Muscle of leg (tissue), 11 donors: Measurements from ENCODE around the gene COL16A1. TPM values are rescaled to one million over a fixed set of nuclear protein-coding genes. Genes with fewer than 3 reads are reported as not detected.

Experiments used
- DNase-seq: peaks from one replicate; pipeline ENCODE4 v3.0.0; 2013
- H3K27ac ChIP-seq: one replicate; pipeline ENCODE4 v1.5.1; 2013; ENCODE audit warnings: mild to moderate bottlenecking, low read length, control low read depth
- H3K27me3 ChIP-seq: one replicate; pipeline ENCODE4 v1.6.1; 2013; ENCODE audit warnings: low read length; ENCODE audit not compliant: control insufficient read depth, insufficient read depth
- H3K36me3 ChIP-seq: one replicate; pipeline ENCODE4 v1.6.1; 2013; ENCODE audit warnings: low read length; ENCODE audit not compliant: control insufficient read depth, insufficient read depth
- H3K4me1 ChIP-seq: one replicate; pipeline ENCODE4 v1.6.1; 2013; ENCODE audit warnings: low read length; ENCODE audit not compliant: control insufficient read depth, insufficient read depth
- H3K4me3 ChIP-seq: one replicate; pipeline ENCODE4 v1.5.1; 2013; ENCODE audit warnings: low read length, control low read depth
- H3K9me3 ChIP-seq: replicated peaks from 2 replicates; pipeline ENCODE4 v1.6.1; 2013; ENCODE audit warnings: low read depth, low read length; ENCODE audit not compliant: control insufficient read depth
- WGBS: methylation state at CpG from one replicate; pipeline ENCODE4 v1.1.5; 2013; ENCODE audit warnings: missing lambda C conversion rate; ENCODE audit not compliant: insufficient coverage; 5-methylcytosine and 5-hydroxymethylcytosine counted together
- polyA plus RNA-seq, 8 donors: library from polyadenylated mRNA; unstranded; fragments of 120-200 nt; gene quantifications; one replicate each; pipeline versions ENCODE4 v1.2.1 to v1.2.3, GENCODE V29; 2013; ENCODE audit warnings: inconsistent platforms in 1 of 8, low replicate concordance in 1 of 8; ENCODE audit not compliant: insufficient read length in 8 of 8, insufficient read depth in 1 of 8
- total RNA-seq: library from RNA; stranded (reverse); fragments of 120-200 nt; gene quantifications from one replicate; pipeline ENCODE4 v1.2.4, GENCODE V29; 2013

COL16A1 gene
- total and polyA plus RNA-seq, 9 donors: 96.2 to 245 (median 136) TPM

- DNase-seq: no peak
- H3K27me3 ChIP-seq: no peaks in the 10 kb centered on the region
- H3K4me3 ChIP-seq: no peak overlapping the region
- no peak overlapping the region for H3K27ac ChIP-seq
- WGBS: 80% methylated on average over 12 of the region's 12 CpGs
- no peaks in the 10 kb centered on the region for H3K9me3 ChIP-seq
- peaks cover 43% of the 10 kb centered on the region for H3K36me3 ChIP-seq
- peaks cover 68% of the 10 kb centered on the region for H3K4me1 ChIP-seq
These were observed 6.3 kb downstream of the COL16A1 start for GRCh38 chr1:31697369-31697984.

DNA sequence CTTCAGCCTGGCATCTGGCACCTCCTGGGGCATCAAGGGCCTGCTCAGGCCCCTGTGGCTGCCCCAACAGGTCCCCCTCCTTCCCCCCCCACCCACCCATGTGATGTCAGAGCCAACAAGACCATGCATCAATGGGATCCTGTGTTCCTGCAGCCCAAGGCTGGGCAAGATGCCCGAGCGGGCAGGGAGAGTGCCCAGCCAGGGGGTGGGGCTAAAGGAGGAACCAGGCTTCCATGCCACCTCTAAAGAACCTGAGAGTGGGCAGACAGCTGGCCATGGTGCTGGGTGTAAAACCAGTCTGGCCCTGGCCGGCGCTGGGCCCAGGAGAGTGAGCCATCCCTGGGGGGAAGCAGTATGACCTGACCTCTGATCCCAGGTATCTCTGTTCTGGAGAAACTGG, 7.6 kb downstream of the COL16A1 start:
- H3K4me1 ChIP-seq: peaks cover 60% of the 10 kb centered on the region
- H3K9me3 ChIP-seq: no peaks in the 10 kb centered on the region
- no peak overlapping the region for H3K27ac ChIP-seq
- 83% methylated on average over 4 of the region's 4 CpGs for WGBS
- H3K4me3 ChIP-seq: no peak overlapping the region
- no peaks in the 10 kb centered on the region for H3K27me3 ChIP-seq
- DNase-seq: no peak
- H3K36me3 ChIP-seq: peaks cover 50% of the 10 kb centered on the region

DNA sequence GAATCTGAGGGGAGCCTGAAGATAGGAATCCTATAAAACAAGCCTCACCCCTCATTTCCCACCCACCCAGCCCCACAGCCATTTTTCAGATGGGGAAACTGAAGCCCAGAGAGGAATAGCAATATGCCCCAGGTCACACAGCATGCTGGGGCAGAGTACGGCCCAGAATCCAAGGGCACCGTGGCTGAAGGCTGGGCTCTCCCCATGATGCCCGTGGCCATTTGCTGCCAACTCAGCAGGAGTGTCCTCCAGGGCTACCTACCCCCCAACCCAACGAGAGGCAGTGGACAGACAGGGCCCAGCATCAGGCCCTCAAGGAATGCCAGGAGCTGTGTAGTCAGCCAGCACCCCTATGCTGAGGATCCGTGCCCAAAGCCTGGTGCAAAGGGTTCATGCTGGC, 8.5 kb downstream of the COL16A1 start:
- H3K4me1 ChIP-seq: peaks cover 51% of the 10 kb centered on the region
- no peaks in the 10 kb centered on the region for H3K27me3 ChIP-seq
- H3K4me3 ChIP-seq: no peak overlapping the region
- DNase-seq: no peak
- no peak overlapping the region for H3K27ac ChIP-seq
- no peaks in the 10 kb centered on the region for H3K9me3 ChIP-seq
- peaks cover 52% of the 10 kb centered on the region for H3K36me3 ChIP-seq
- WGBS: 82% methylated on average over 4 of the region's 5 CpGs

- Histone ChIP-seq H3K36me3 (peaks cover 55% of the 10 kb centered on the region), H3K9me3 (no peaks in the 10 kb centered on the region), H3K27me3 (no peaks in the 10 kb centered on the region), H3K4me3 (no peak overlapping the region), H3K4me1 (peaks cover 47% of the 10 kb centered on the region), H3K27ac (peak overlapping the region; percentile 42)
- DNase-seq: no peak
- no CpG with 5 or more reads among the region's 8 CpGs for WGBS
These were observed 8.9 kb downstream of the COL16A1 start for GRCh38 chr1:31694964-31695313.

- H3K4me1 ChIP-seq: peaks cover 41% of the 10 kb centered on the region
- no peaks in the 10 kb centered on the region for H3K27me3 ChIP-seq
- no peak overlapping the region for H3K4me3 ChIP-seq
- DNase-seq: peak; percentile 53
- H3K36me3 ChIP-seq: peaks cover 59% of the 10 kb centered on the region
- WGBS: 80% methylated on average over 2 of the region's 12 CpGs
- H3K9me3 ChIP-seq: no peaks in the 10 kb centered on the region
- peak overlapping the region; percentile 42 for H3K27ac ChIP-seq
These were observed 9.5 kb downstream of the COL16A1 start for GRCh38 chr1:31694069-31694963.

DNA sequence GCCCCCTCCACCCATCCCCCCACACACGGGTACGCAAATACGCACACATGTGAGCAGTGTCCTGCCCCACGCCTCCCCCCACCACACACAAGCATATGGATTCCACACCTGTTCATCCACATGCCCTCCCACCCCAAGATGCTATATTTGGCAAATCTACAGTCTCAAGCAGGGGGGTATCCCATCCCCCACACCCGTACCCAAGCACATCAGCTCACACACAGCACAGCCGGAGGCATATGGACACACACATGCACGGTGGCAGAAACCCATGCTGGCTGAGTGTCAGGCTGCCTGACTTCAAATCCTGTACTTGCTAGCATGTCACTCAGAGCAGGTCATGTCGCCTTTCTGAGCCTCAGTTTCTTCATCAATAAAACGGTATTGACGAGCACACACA, 10.6 kb downstream of the COL16A1 start:
- no peaks in the 10 kb centered on the region for H3K27me3 ChIP-seq
- DNase-seq: no peak
- H3K27ac ChIP-seq: peak overlapping the region; percentile 3
- H3K4me3 ChIP-seq: no peak overlapping the region
- WGBS: 73% methylated on average over 10 of the region's 10 CpGs
- peaks cover 63% of the 10 kb centered on the region for H3K36me3 ChIP-seq
- H3K4me1 ChIP-seq: peaks cover 41% of the 10 kb centered on the region
- no peaks in the 10 kb centered on the region for H3K9me3 ChIP-seq

GRCh38 chr1:31691951-31692350, 11.9 kb downstream of the COL16A1 start:
- Histone ChIP-seq H3K4me1 (peaks cover 41% of the 10 kb centered on the region), H3K9me3 (no peaks in the 10 kb centered on the region), H3K27me3 (no peaks in the 10 kb centered on the region), H3K4me3 (no peak overlapping the region), H3K36me3 (peaks cover 54% of the 10 kb centered on the region), H3K27ac (no peak overlapping the region)
- DNase-seq: no peak
- 94% methylated on average over 3 of the region's 11 CpGs for WGBS

DNA sequence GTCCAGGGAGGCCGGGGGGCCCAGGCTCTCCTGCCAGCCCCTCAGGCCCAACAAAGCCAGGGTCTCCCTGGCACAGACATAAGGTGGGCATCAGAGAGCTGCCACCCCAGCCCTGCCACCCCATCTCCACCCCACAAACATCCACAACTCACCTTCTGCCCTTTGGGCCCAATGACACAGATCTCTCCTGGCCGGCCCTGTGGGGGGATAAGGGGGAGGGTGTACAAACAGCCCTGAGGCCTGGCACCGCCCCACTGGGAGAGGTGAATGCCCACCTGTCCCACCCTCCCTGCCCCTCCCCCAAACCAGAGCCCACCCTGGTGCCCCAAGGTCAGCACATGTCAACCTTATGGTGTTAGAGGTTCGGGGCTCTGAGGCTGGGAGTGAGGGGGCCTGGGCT, 12.4 kb downstream of the COL16A1 start:
- no peak overlapping the region for H3K27ac ChIP-seq
- H3K4me1 ChIP-seq: peaks cover 37% of the 10 kb centered on the region
- whole genome bisulfite sequencing: 75% methylated on average over 1 of the region's 4 CpGs
- no peaks in the 10 kb centered on the region for H3K9me3 ChIP-seq
- no peak for DNase-seq
- no peak overlapping the region for H3K4me3 ChIP-seq
- peaks cover 52% of the 10 kb centered on the region for H3K36me3 ChIP-seq
- no peaks in the 10 kb centered on the region for H3K27me3 ChIP-seq

DNA sequence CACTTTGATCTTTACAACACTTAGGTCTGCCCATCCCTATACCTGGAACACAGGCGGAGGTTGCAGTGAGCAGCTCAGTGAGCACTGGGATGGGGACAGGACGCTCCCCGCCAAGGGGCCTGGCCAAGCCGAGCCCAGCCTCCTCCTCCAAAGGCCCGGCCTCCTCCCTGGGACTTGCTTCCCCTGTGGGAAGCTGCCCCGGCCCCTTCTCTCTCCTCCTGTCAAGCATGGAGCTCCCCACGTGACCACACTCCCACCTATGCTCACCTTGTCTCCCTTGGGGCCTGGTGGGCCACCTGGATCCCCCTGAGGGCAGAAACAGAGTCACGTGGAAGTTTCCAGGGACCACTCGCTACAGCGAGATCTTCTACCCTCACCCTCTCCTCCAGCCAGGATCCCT, 12.9 kb downstream of the COL16A1 start:
- DNase-seq: no peak
- H3K4me1 ChIP-seq: peaks cover 33% of the 10 kb centered on the region
- H3K9me3 ChIP-seq: no peaks in the 10 kb centered on the region
- no peak overlapping the region for H3K27ac ChIP-seq
- WGBS: 64% methylated on average over 8 of the region's 10 CpGs
- H3K27me3 ChIP-seq: no peaks in the 10 kb centered on the region
- H3K4me3 ChIP-seq: no peak overlapping the region
- peaks cover 53% of the 10 kb centered on the region for H3K36me3 ChIP-seq

GRCh38 chr1:31689854-31690253, 14.0 kb downstream of the COL16A1 start:
- WGBS: no CpG with 5 or more reads among the region's 6 CpGs
- Histone ChIP-seq H3K9me3 (no peaks in the 10 kb centered on the region), H3K27me3 (no peaks in the 10 kb centered on the region), H3K36me3 (peaks cover 53% of the 10 kb centered on the region), H3K4me3 (no peak overlapping the region), H3K4me1 (peaks cover 28% of the 10 kb centered on the region), H3K27ac (no peak overlapping the region)
- DNase-seq: no peak
